ENCODE data around the gene HPS4. TPM values are rescaled to one million over a fixed set of nuclear protein-coding genes. Genes with fewer than 3 reads are reported as not detected.

The HPS4 gene
- total and polyA plus RNA-seq, 10 of the 15 experiments (the other 5 are each of a cell fraction or from before 2014, with no cell fraction given): 11.7 to 36.7 (median 30.8) TPM

DNA sequence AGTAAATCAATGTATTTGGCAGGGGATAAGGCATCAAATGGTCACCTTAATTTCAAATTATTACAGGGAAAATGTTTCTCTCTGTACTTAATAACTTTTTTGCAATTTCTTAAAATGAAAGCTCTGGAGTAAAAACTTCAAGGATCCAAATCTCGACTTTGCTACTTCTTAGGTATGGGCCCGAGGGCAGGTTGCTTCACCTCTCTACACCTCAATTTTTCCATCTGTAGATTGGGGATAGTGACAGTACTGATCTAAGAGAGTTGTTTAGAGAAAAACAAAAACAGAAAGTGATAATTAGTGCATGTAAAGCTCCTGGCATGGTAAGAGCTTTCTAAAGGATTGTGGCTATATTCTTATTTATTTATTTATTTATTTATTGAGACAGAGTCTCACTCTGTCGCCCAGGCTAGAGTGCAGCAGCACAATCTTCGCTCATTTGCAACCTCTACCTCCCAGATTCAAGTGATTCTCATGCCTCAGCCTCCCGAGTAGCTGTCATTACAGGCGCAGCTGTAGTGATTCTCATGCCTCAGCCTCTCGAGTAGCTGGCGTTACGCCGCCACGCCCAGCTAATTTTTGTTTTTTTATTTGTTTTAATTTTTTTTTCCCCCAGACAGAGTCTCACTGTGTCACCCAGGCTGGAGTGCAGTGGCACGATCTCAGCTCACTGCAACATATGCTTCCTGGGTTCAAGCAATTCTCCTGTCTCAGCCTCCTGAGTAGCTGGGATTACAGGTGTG, 31.0 kb upstream of the HPS4 start:
- H2AFZ ChIP-seq (ENCODE audit: control insufficient read depth, low read depth, low read length): no peak overlapping the region
- no peak for FAIRE-seq
- no peak for TF ChIP-seq SMARCA5 (IDR thresholded peaks at IDR 0.05)
- ChIA-PET RAD21 (ENCODE audit: unreplicated experiment) (interaction anchor here (1.0 kb wide), 1 partner anchor 20 kb away, joined by 3 read pairs; no protein-coding TSS in a partner anchor), CTCF (interaction anchor here (1.1 kb wide), 1 partner anchor 12 kb away, joined by 6 read pairs; no protein-coding TSS in a partner anchor), POLR2A (no interaction called here), SMC1A (ENCODE audit: uncharacterized antibody, unreplicated experiment) (interaction anchor here (0.8 to 1.3 kb wide), 2 partner anchors 9 to 33 kb away, joined by 3 read pairs; no protein-coding TSS in a partner anchor)
- H3K9me3 ChIP-seq (replicated peaks; ENCODE audit: control insufficient read depth, insufficient read depth, low read length): no peaks in the 10 kb centered on the region
- H3K4me1 ChIP-seq (ENCODE audit: control insufficient read depth, insufficient read depth, low read length): no peaks in the 10 kb centered on the region
- H4K20me1 ChIP-seq (ENCODE audit: control insufficient read depth, insufficient read depth): no peaks in the 10 kb centered on the region
- H3K79me2 ChIP-seq (ENCODE audit: control insufficient read depth, insufficient read depth, low read length): peaks cover 29% of the 10 kb centered on the region
- H3K4me2 ChIP-seq (ENCODE audit: control insufficient read depth, insufficient read depth): no peak overlapping the region
- no peak overlapping the region for H3K9ac ChIP-seq (ENCODE audit: control insufficient read depth, insufficient read depth, low read length)
- 80% methylated on average over 12 of the region's 12 CpGs for WGBS (ENCODE audit: insufficient coverage, insufficient replicate concordance, low lambda C conversion rate, missing lambda C conversion rate)
- BruUV-seq (replicated peaks): no TSS peak
- no peak overlapping the region for H3K27ac ChIP-seq (ENCODE audit: control insufficient read depth, insufficient read depth)
- no peak for ATAC-seq
- DNase-seq (ENCODE audit: low read depth, low spot score): no peak
- H3K4me3 ChIP-seq: no peak overlapping the region
- H3K27me3 ChIP-seq (replicated peaks in 1 of 2; ENCODE audit: control insufficient read depth in 2 of 2, insufficient read depth in 2 of 2, low read length in 1 of 2): no peaks in the 10 kb centered on the region
- in situ Hi-C loops (cut with MboI) (no loop called here), intact Hi-C loops (cut with micrococcal nuclease; ENCODE audit: unreplicated experiment) (no loop called here)
- H3K36me3 ChIP-seq (ENCODE audit: control insufficient read depth in 2 of 2, insufficient read depth in 2 of 2, low read length in 1 of 2): peaks cover 3 to 6% of the 10 kb centered on the region in 2 experiments; a peak in 3 of 4 replicates

DNA sequence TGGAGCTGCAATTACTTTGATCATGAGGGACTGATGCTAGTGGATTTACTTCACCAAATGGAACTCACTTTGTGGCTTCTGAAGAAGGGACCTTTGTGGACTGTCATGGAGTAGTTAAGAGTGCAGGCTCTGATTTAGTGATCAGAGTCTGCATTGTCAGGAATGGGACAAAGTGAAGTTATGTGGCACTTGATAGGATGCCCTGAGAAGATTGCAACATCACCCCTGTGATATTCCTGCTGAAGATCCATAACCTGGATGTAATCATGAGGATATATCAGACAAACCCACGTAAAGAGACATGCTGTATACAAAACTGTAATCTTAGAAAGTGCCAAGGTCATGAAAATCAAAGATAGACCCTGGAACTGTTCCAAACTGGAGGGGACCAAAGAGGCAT, 30.3 kb upstream of the HPS4 start:
- intact Hi-C loops (cut with micrococcal nuclease; ENCODE audit: unreplicated experiment) (no loop called here), in situ Hi-C loops (cut with MboI) (no loop called here)
- RAD21 ChIA-PET (ENCODE audit: unreplicated experiment): interaction anchor here (1.2 kb wide), 1 partner anchor 152 kb away, joined by 3 read pairs; no protein-coding TSS in a partner anchor
- no peak for TF ChIP-seq GATAD2B (conservative IDR thresholded peaks at IDR 0.05; ENCODE audit: low read depth)
- TF ChIP-seq SIN3A (IDR thresholded peaks at IDR 0.05; ENCODE audit: low read depth, low read length): no peak
- TF ChIP-seq, protein P1, sequence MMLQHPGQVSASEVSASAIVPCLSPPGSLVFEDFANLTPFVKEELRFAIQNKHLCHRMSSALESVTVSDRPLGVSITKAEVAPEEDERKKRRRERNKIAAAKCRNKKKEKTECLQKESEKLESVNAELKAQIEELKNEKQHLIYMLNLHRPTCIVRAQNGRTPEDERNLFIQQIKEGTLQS (IDR thresholded peaks at IDR 0.05; ENCODE audit: borderline replicate concordance, extremely low read depth, low read depth, low read length): no peak
- TF ChIP-seq PML (IDR thresholded peaks at IDR 0.05; ENCODE audit: low read length): no peak
- TF ChIP-seq ATF2 (IDR thresholded peaks at IDR 0.05; ENCODE audit: low read length): no peak
- no peak for TF ChIP-seq IKZF1 (conservative IDR thresholded peaks at IDR 0.05)
- no peak for TF ChIP-seq FOS (IDR thresholded peaks at IDR 0.05; ENCODE audit: borderline replicate concordance, extremely low read depth, insufficient read length)
- no peak for TF ChIP-seq BCL11A (IDR thresholded peaks at IDR 0.05; ENCODE audit: low read depth, low read length)
- TF ChIP-seq, protein P2, sequence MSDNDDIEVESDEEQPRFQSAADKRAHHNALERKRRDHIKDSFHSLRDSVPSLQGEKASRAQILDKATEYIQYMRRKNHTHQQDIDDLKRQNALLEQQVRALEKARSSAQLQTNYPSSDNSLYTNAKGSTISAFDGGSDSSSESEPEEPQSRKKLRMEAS (IDR thresholded peaks at IDR 0.05; ENCODE audit: low read depth, low read length): no peak
- TF ChIP-seq ZZZ3 (IDR thresholded peaks at IDR 0.05; ENCODE audit: control insufficient read depth, insufficient read length, low read depth): no peak
- TF ChIP-seq JUND (IDR thresholded peaks at IDR 0.05; ENCODE audit: low read depth, low read length): no peak
- TF ChIP-seq CBFB (IDR thresholded peaks at IDR 0.05; ENCODE audit: low read depth): no peak
- TF ChIP-seq TCF12 (IDR thresholded peaks at IDR 0.05; ENCODE audit: low read depth, low read length): no peak
- TF ChIP-seq NFIC (IDR thresholded peaks at IDR 0.05; ENCODE audit: low read depth, low read length): no peak
- H4K20me1 ChIP-seq (ENCODE audit: control insufficient read depth, insufficient read depth): no peaks in the 10 kb centered on the region
- no peaks in the 10 kb centered on the region for H3K27me3 ChIP-seq (replicated peaks in 1 of 2; ENCODE audit: control insufficient read depth in 2 of 2, insufficient read depth in 2 of 2, low read length in 1 of 2)
- POLR2A ChIA-PET: no interaction called here
- BruUV-seq (replicated peaks): no TSS peak
- H3K9ac ChIP-seq (ENCODE audit: control insufficient read depth, insufficient read depth, low read length): no peak overlapping the region
- SMC1A ChIA-PET (ENCODE audit: uncharacterized antibody, unreplicated experiment): interaction anchor here (1.0 kb wide), 3 partner anchors 11 to 16 kb away, joined by 3 to 5 read pairs (median 4); no protein-coding TSS in a partner anchor
- peak overlapping the region; percentile 90; the same call in 1 of the 2 replicates for H3K4me3 ChIP-seq
- no peak overlapping the region for H2AFZ ChIP-seq (ENCODE audit: control insufficient read depth, low read depth, low read length)
- H3K9me3 ChIP-seq (replicated peaks; ENCODE audit: control insufficient read depth, insufficient read depth, low read length): no peaks in the 10 kb centered on the region
- ATAC-seq (no peak), FAIRE-seq (no peak), DNase-seq (ENCODE audit: low read depth, low spot score) (no peak)
- WGBS (ENCODE audit: insufficient coverage, insufficient replicate concordance, low lambda C conversion rate, missing lambda C conversion rate): 91% methylated on average over 1 of the region's 1 CpG
- no peaks in the 10 kb centered on the region for H3K4me1 ChIP-seq (ENCODE audit: control insufficient read depth, insufficient read depth, low read length)
- CTCF ChIA-PET: interaction anchor here (2.5 kb wide), 1 partner anchor 11 kb away, joined by 16 read pairs; no protein-coding TSS in a partner anchor
- peaks cover 4 to 13% of the 10 kb centered on the region in 2 experiments for H3K36me3 ChIP-seq (ENCODE audit: control insufficient read depth in 2 of 2, insufficient read depth in 2 of 2, low read length in 1 of 2)
- peaks cover 29% of the 10 kb centered on the region for H3K79me2 ChIP-seq (ENCODE audit: control insufficient read depth, insufficient read depth, low read length)
- peak overlapping the region; percentile 83 for H3K4me2 ChIP-seq (ENCODE audit: control insufficient read depth, insufficient read depth)
- H3K27ac ChIP-seq (ENCODE audit: control insufficient read depth, insufficient read depth): no peak overlapping the region

Data from GM12878 (cell line).